ENCODE data around the gene ITPR1. TPM values are rescaled to one million over a fixed set of nuclear protein-coding genes. Genes with fewer than 3 reads are reported as not detected.
A peak's percentile ranks its signal among the peaks of the same experiment; 100 is the strongest.

The ITPR1 gene
- total and polyA plus RNA-seq, 2 of the 4 experiments (the other 2 are of a cell fraction), result 1.8 to 5.7 TPM

DNA sequence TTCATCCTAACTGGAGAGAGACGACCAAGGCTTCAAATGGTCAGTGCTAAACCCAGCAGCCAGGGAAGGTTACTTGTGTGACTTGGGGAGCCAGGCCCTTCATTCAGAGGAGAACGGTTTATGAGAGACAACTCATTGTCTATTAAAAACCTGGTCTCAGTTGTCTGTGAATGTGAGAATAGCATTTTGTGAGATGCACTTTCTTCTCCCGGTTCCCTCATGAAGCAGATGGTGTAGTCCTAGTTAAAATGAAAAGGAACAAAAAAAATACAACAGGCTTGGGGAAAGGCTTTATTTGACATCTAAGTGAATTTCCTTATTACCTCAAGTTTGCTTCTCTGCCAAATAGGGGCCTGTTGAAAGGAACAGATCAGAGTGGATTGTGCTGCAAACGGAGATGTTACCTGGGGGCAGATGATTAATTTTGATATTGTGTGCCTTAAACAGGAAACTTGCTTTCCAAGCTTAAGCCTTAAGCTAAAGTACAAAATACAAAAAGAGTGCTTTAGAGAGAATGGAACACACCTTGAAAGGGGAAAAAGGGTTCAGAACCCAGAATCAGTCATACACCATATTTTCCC, 283.3 kb downstream of the ITPR1 start:
- Histone ChIP-seq H2BK15ac (ENCODE audit: low read depth, low read length) (no peak overlapping the region), H3K9ac (ENCODE audit: low read depth, low read length) (no peak overlapping the region), H3K4me2 (ENCODE audit: low read depth, low read length) (no peak overlapping the region), H2BK5ac (ENCODE audit: low read depth, low read length, poor library complexity, severe bottlenecking) (no peak overlapping the region), H3K23ac (ENCODE audit: low read depth, low read length) (no peak overlapping the region), H3K4me3 (ENCODE audit: insufficient read depth, low read depth, low read length) (no peak overlapping the region), H3K14ac (replicated peaks; ENCODE audit: low read depth, low read length) (no peak overlapping the region), H3K27me3 (ENCODE audit: control insufficient read depth, insufficient read depth, low read length) (no peaks in the 10 kb centered on the region), H3K36me3 (ENCODE audit: control insufficient read depth, insufficient read depth, low read length) (no peaks in the 10 kb centered on the region), H4K91ac (ENCODE audit: insufficient read depth, low read depth, low read length) (no peak overlapping the region), H3K9me1 (ENCODE audit: insufficient read depth, low read length) (no peaks in the 10 kb centered on the region), H2AK5ac (ENCODE audit: low read depth, low read length) (no peak overlapping the region), H3K18ac (ENCODE audit: low read depth, low read length) (no peak overlapping the region), H3K9me3 (ENCODE audit: control insufficient read depth, insufficient read depth, low read length) (no peaks in the 10 kb centered on the region), H2BK20ac (ENCODE audit: low read depth, low read length) (no peak overlapping the region), H2AK9ac (replicated peaks; ENCODE audit: low read depth, low read length, poor library complexity) (no peak overlapping the region), H3K4ac (ENCODE audit: low read depth, low read length) (no peak overlapping the region), H3K79me1 (ENCODE audit: low read depth in 1 of 2, low read length in 2 of 2) (no peaks in the 10 kb centered on the region), H3K27ac (ENCODE audit: insufficient read depth, low read length) (no peak overlapping the region), H2BK120ac (ENCODE audit: low read depth, low read length) (no peak overlapping the region), H3K4me1 (ENCODE audit: control insufficient read depth, insufficient read depth, low read length) (peaks cover 4% of the 10 kb centered on the region; the same call in 1 of the 2 replicates), H2AFZ (replicated peaks; ENCODE audit: low read length, poor library complexity) (no peak overlapping the region), H4K5ac (ENCODE audit: low read depth, low read length) (no peak overlapping the region), H3K56ac (ENCODE audit: extremely low read depth, insufficient read depth, low read length) (0 out of 2 replicates have a peak overlapping the region, but pooled peaks have one; percentile 3), H4K20me1 (ENCODE audit: insufficient read depth, low read length) (no peaks in the 10 kb centered on the region), H4K8ac (ENCODE audit: low read depth in 2 of 2, low read length in 2 of 2) (no peak overlapping the region)
- ChIA-PET POLR2A (ENCODE audit: unreplicated experiment) (no interaction called here), CTCF (no interaction called here)
- WGBS, 2 experiments (ENCODE audit: extremely low coverage in 2 of 2, insufficient read length in 1 of 2), result no CpG with 5 or more reads among the region's 4 CpGs
- in situ Hi-C loops (cut with MboI; ENCODE audit: low sequenced_read_pairs), result no loop called here
- intact Hi-C loops (cut with micrococcal nuclease), result no loop called here
- dilution Hi-C loops (cut with HindIII; ENCODE audit: low sequenced_read_pairs, unreplicated experiment), result no loop called here
- DNase-seq, result no peak
- no peak for ATAC-seq (ENCODE audit: low read depth)
- no TSS peak for BruUV-seq (replicated peaks)
- TF ChIP-seq FOS (IDR thresholded peaks at IDR 0.05; ENCODE audit: low read depth, low read length) (no peak), POLR2A (IDR thresholded peaks at IDR 0.05; ENCODE audit: low read depth, low read length) (no peak), RAD21 (IDR thresholded peaks at IDR 0.05; ENCODE audit: low read length) (no peak), NFE2L2 (IDR thresholded peaks at IDR 0.05; ENCODE audit: low read depth, low read length) (no peak), BHLHE40 (IDR thresholded peaks at IDR 0.05; ENCODE audit: low read depth, low read length) (no peak), MXI1 (IDR thresholded peaks at IDR 0.05; ENCODE audit: borderline replicate concordance, low read depth, low read length) (no peak), RFX5 (IDR thresholded peaks at IDR 0.05; ENCODE audit: low read depth, low read length) (no peak), CHD1 (IDR thresholded peaks at IDR 0.05; ENCODE audit: low read depth, low read length) (no peak), MAZ (IDR thresholded peaks at IDR 0.05; ENCODE audit: borderline replicate concordance, low read depth, low read length) (no peak), CEBPB (IDR thresholded peaks at IDR 0.05; ENCODE audit: low read depth, low read length) (no peak)
